ENCODE measurements around the gene PIAS1. TPM values are rescaled to one million over a fixed set of nuclear protein-coding genes. Genes with fewer than 3 reads are reported as not detected.

PIAS1 gene
- total and polyA plus RNA-seq, 2 donors (not counting 1 experiment from before 2014, with no cell fraction given) = 28.8 to 87.3 TPM

DNA sequence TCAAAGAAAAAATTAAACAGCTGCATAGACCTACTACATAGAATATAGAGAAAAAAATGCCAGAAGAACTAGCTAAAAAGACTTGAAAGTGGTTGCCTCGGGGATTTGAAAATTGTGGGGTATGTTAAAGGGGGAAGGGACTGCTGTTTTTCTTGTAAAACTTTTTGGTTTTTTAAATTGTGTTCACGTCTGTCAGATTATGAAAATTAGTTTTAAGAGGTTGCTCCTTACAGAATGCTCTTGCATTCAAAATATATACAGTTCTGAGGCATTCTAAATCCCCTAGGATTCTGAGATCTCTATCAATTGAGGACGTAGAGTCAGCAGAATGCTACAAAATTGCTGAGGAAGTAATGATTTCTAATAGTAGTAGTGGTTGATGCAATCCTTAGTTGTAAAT, 28.6 kb downstream of the PIAS1 start:
- Mint-ChIP-seq H3K27me3 (no peaks in the 10 kb centered on the region), H3K4me3 (no peak overlapping the region), H3K4me1 (peaks cover 58% of the 10 kb centered on the region), H3K27ac (no peak overlapping the region), H3K9me3 (ENCODE audit: insufficient read depth) (no peaks in the 10 kb centered on the region)
- Histone ChIP-seq H3K27me3 (replicated peaks in 1 of 4; ENCODE audit: control extremely low read depth in 1 of 4, control insufficient read depth in 3 of 4, insufficient read depth in 4 of 4, low read length in 3 of 4) (no peaks in the 10 kb centered on the region), H3K9ac (ENCODE audit: low read length) (no peak overlapping the region), H3K4me1 (ENCODE audit: control insufficient read depth in 2 of 2, insufficient read depth in 2 of 2, low read length in 2 of 2) (peaks cover 12 to 29% of the 10 kb centered on the region in 2 donors), H3K27ac (ENCODE audit: low read length in 2 of 2) (no peak overlapping the region), H3K9me3 (ENCODE audit: control extremely low read depth in 1 of 3, control insufficient read depth in 2 of 3, insufficient read depth in 1 of 3, low read length in 2 of 3) (no peaks in the 10 kb centered on the region), H2AFZ (ENCODE audit: insufficient read depth, low read depth, low read length, poor library complexity, severe bottlenecking) (no peak overlapping the region), H3K79me2 (ENCODE audit: control insufficient read depth, insufficient read depth, low read length) (peaks cover 96% of the 10 kb centered on the region), H4K20me1 (ENCODE audit: control insufficient read depth, insufficient read depth, low read length, poor library complexity, severe bottlenecking) (peaks cover 92% of the 10 kb centered on the region), H3K36me3 (replicated peaks in 1 of 2; ENCODE audit: control extremely low read depth in 1 of 2, control insufficient read depth in 1 of 2, extremely low read depth in 1 of 2, insufficient read depth in 2 of 2, low read length in 1 of 2) (peaks cover 1 to 14% of the 10 kb centered on the region in 2 experiments), H3K4me3 (ENCODE audit: control extremely low read depth in 1 of 5, extremely low read depth in 1 of 5, insufficient read depth in 1 of 5, low read depth in 2 of 5, low read length in 4 of 5) (no peak overlapping the region), H3K4me2 (replicated peaks; ENCODE audit: low read depth, low read length, poor library complexity, severe bottlenecking) (no peak overlapping the region)
- 60% methylated on average over 1 of the region's 3 CpGs for WGBS (ENCODE audit: insufficient coverage)
- intact Hi-C loops (cut with micrococcal nuclease) = no loop called here
- POLR2A ChIA-PET = no interaction called here
- CTCF ChIA-PET = no interaction called here
- no peak for DNase-seq
- TF ChIP-seq, protein P1, sequence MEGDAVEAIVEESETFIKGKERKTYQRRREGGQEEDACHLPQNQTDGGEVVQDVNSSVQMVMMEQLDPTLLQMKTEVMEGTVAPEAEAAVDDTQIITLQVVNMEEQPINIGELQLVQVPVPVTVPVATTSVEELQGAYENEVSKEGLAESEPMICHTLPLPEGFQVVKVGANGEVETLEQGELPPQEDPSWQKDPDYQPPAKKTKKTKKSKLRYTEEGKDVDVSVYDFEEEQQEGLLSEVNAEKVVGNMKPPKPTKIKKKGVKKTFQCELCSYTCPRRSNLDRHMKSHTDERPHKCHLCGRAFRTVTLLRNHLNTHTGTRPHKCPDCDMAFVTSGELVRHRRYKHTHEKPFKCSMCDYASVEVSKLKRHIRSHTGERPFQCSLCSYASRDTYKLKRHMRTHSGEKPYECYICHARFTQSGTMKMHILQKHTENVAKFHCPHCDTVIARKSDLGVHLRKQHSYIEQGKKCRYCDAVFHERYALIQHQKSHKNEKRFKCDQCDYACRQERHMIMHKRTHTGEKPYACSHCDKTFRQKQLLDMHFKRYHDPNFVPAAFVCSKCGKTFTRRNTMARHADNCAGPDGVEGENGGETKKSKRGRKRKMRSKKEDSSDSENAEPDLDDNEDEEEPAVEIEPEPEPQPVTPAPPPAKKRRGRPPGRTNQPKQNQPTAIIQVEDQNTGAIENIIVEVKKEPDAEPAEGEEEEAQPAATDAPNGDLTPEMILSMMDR (IDR thresholded peaks at IDR 0.05) = no peak
- no peak for TF ChIP-seq EZH2 (IDR thresholded peaks at IDR 0.05; ENCODE audit: borderline replicate concordance, insufficient read depth, low read depth, low read length, poor library complexity, severe bottlenecking)
- ATAC-seq (ENCODE audit: low read depth) = no peak

DNA sequence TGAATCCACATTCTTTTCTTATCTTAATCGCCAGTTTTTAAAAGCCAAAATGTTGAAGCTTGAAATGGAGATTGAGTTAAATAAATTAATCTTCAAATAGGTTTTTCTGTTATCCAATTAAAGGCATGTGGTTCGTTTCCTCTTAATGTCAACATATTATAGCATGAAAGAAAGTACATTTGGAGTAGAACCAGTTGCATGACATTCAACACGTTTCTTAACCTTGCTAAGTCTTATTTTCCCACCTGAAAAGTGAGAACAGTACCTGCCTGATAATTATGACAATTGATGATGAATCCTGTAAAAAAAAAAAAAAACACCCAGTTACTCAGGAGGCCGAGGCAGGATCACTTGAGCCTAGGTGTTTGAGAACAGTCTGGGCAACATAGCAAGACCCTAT, 29.3 kb downstream of the PIAS1 start:
- intact Hi-C loops (cut with micrococcal nuclease) = no loop called here
- no peaks in the 10 kb centered on the region for H3K27me3 ChIP-seq (replicated peaks in 1 of 4; ENCODE audit: control extremely low read depth in 1 of 4, control insufficient read depth in 3 of 4, insufficient read depth in 4 of 4, low read length in 3 of 4)
- Mint-ChIP-seq H3K4me1 (peaks cover 51% of the 10 kb centered on the region), H3K4me3 (no peak overlapping the region), H3K27me3 (no peaks in the 10 kb centered on the region), H3K9me3 (ENCODE audit: insufficient read depth) (no peaks in the 10 kb centered on the region), H3K27ac (no peak overlapping the region)
- no peak overlapping the region for H3K4me3 ChIP-seq (ENCODE audit: control extremely low read depth in 1 of 5, extremely low read depth in 1 of 5, insufficient read depth in 1 of 5, low read depth in 2 of 5, low read length in 4 of 5)
- no peak overlapping the region for H3K9ac ChIP-seq (ENCODE audit: low read length)
- ChIA-PET POLR2A (no interaction called here), CTCF (no interaction called here)
- DNase-seq (no peak), ATAC-seq (ENCODE audit: low read depth) (no peak)
- TF ChIP-seq EZH2 (IDR thresholded peaks at IDR 0.05; ENCODE audit: borderline replicate concordance, insufficient read depth, low read depth, low read length, poor library complexity, severe bottlenecking) = no peak
- TF ChIP-seq, protein P1 (IDR thresholded peaks at IDR 0.05) = no peak
- H3K4me1 ChIP-seq (ENCODE audit: control insufficient read depth in 2 of 2, insufficient read depth in 2 of 2, low read length in 2 of 2) = peaks cover 12 to 24% of the 10 kb centered on the region in 2 donors
- H3K27ac ChIP-seq (ENCODE audit: low read length in 2 of 2) = no peak overlapping the region
- no CpG with 5 or more reads among the region's 4 CpGs for WGBS (ENCODE audit: insufficient coverage)
- peaks cover 95% of the 10 kb centered on the region for H3K79me2 ChIP-seq (ENCODE audit: control insufficient read depth, insufficient read depth, low read length)
- H2AFZ ChIP-seq (ENCODE audit: insufficient read depth, low read depth, low read length, poor library complexity, severe bottlenecking) = no peak overlapping the region
- H3K4me2 ChIP-seq (replicated peaks; ENCODE audit: low read depth, low read length, poor library complexity, severe bottlenecking) = no peak overlapping the region
- peaks cover 88% of the 10 kb centered on the region for H4K20me1 ChIP-seq (ENCODE audit: control insufficient read depth, insufficient read depth, low read length, poor library complexity, severe bottlenecking)
- no peaks in the 10 kb centered on the region for H3K9me3 ChIP-seq (ENCODE audit: control extremely low read depth in 1 of 3, control insufficient read depth in 2 of 3, insufficient read depth in 1 of 3, low read length in 2 of 3)
- H3K36me3 ChIP-seq (replicated peaks in 1 of 2; ENCODE audit: control extremely low read depth in 1 of 2, control insufficient read depth in 1 of 2, extremely low read depth in 1 of 2, insufficient read depth in 2 of 2, low read length in 1 of 2) = peaks cover 4 to 14% of the 10 kb centered on the region in 2 experiments
